ENCODE measurements around the gene TRIM65.

The TRIM65 gene

GRCh38 chr17:75840799-75841164 is 56.0 kb downstream of the TRIM65 start:
- no peak overlapping the region for H3K4me2 ChIP-seq
- no peaks in the 10 kb centered on the region for H3K36me3 ChIP-seq (ENCODE audit: insufficient read depth)
- no peaks in the 10 kb centered on the region for H3K27me3 ChIP-seq (ENCODE audit: insufficient read depth, low read depth)
- H2AFZ ChIP-seq (ENCODE audit: low read depth): no peak overlapping the region
- no peak for TF ChIP-seq CTCF (conservative IDR thresholded peaks at IDR 0.05; ENCODE audit: low read depth, low read length)
- peaks cover 10% of the 10 kb centered on the region for H3K4me1 ChIP-seq (ENCODE audit: low read depth, poor library complexity, severe bottlenecking)
- H3K27ac ChIP-seq: no peak overlapping the region
- no peak overlapping the region for H3K9ac ChIP-seq
- H3K79me2 ChIP-seq (ENCODE audit: insufficient read depth, low read depth): no peaks in the 10 kb centered on the region
- no peaks in the 10 kb centered on the region for H4K20me1 ChIP-seq (ENCODE audit: insufficient read depth)
- no peak overlapping the region for H3K4me3 ChIP-seq (IDR thresholded peaks at IDR 0.05; ENCODE audit: insufficient read depth, low read depth, low read length)

GRCh38 chr17:75839942-75840798 is 56.6 kb downstream of the TRIM65 start:
- no peak overlapping the region for H3K27ac ChIP-seq
- no peaks in the 10 kb centered on the region for H3K36me3 ChIP-seq (ENCODE audit: insufficient read depth)
- no peaks in the 10 kb centered on the region for H4K20me1 ChIP-seq (ENCODE audit: insufficient read depth)
- H2AFZ ChIP-seq (ENCODE audit: low read depth): no peak overlapping the region
- peaks cover 4% of the 10 kb centered on the region for H3K4me1 ChIP-seq (ENCODE audit: low read depth, poor library complexity, severe bottlenecking)
- no peak overlapping the region for H3K4me2 ChIP-seq
- H3K9ac ChIP-seq: no peak overlapping the region
- no peaks in the 10 kb centered on the region for H3K27me3 ChIP-seq (ENCODE audit: insufficient read depth, low read depth)
- TF ChIP-seq CTCF (conservative IDR thresholded peaks at IDR 0.05; ENCODE audit: low read depth, low read length): no peak
- H3K4me3 ChIP-seq (IDR thresholded peaks at IDR 0.05; ENCODE audit: insufficient read depth, low read depth, low read length): no peak overlapping the region
- no peaks in the 10 kb centered on the region for H3K79me2 ChIP-seq (ENCODE audit: insufficient read depth, low read depth)

Data from KMS-11 (cell line).